Measurements from ENCODE around the gene MECP2. TPM values are rescaled to one million over a fixed set of nuclear protein-coding genes. Genes with fewer than 3 reads are reported as not detected.

MECP2 gene
- total RNA-seq, 1 experiment from 2014 or later: 30.6 TPM

- Histone ChIP-seq H3K36me3 (ENCODE audit: control insufficient read depth, insufficient read depth, low read length) (no peaks in the 10 kb centered on the region), H3K9me3 (no peaks in the 10 kb centered on the region), H3K4me1 (0 out of 2 replicates have a peak, but pooled peaks cover 5% of the 10 kb centered on the region), H3K4me3 (ENCODE audit: low read depth, low read length) (no peak overlapping the region), H3K27me3 (replicated peaks; ENCODE audit: control insufficient read depth, insufficient read depth, low read length) (no peaks in the 10 kb centered on the region)
- no peak for TF ChIP-seq CTCF (IDR thresholded peaks at IDR 0.05; ENCODE audit: insufficient read depth in 1 of 2, low read depth in 1 of 2, low read length in 1 of 2, severe bottlenecking in 1 of 2, unreplicated experiment in 1 of 2)
- intact Hi-C loops (cut with micrococcal nuclease; ENCODE audit: unreplicated experiment): no loop called here
- BruUV-seq (replicated peaks): no TSS peak
- Mint-ChIP-seq H3K9me3 (ENCODE audit: unreplicated experiment) (no peaks in the 10 kb centered on the region), H3K36me3 (ENCODE audit: insufficient read depth, unreplicated experiment) (no peaks in the 10 kb centered on the region), H3K27ac (ENCODE audit: unreplicated experiment) (no peak overlapping the region), H3K4me3 (ENCODE audit: unreplicated experiment) (no peak overlapping the region), H3K27me3 (ENCODE audit: insufficient read depth, unreplicated experiment) (no peaks in the 10 kb centered on the region), H3K4me1 (ENCODE audit: low read depth, unreplicated experiment) (no peaks in the 10 kb centered on the region)
- DNase-seq: no peak
- CTCF ChIA-PET: no interaction called here
- POLR2A ChIA-PET: no interaction called here
Observed at GRCh38 chrX:154125391-154126040, 28.0 kb upstream of the MECP2 start.

- Mint-ChIP-seq H3K36me3 (ENCODE audit: insufficient read depth, unreplicated experiment) (no peaks in the 10 kb centered on the region), H3K4me1 (ENCODE audit: low read depth, unreplicated experiment) (no peaks in the 10 kb centered on the region), H3K27ac (ENCODE audit: unreplicated experiment) (no peak overlapping the region), H3K27me3 (ENCODE audit: insufficient read depth, unreplicated experiment) (no peaks in the 10 kb centered on the region), H3K9me3 (ENCODE audit: unreplicated experiment) (no peaks in the 10 kb centered on the region), H3K4me3 (ENCODE audit: unreplicated experiment) (no peak overlapping the region)
- no peaks in the 10 kb centered on the region for H3K36me3 ChIP-seq (ENCODE audit: control insufficient read depth, insufficient read depth, low read length)
- BruUV-seq (replicated peaks): no TSS peak
- no peaks in the 10 kb centered on the region for H3K9me3 ChIP-seq
- peak; percentile 34 to 46 for DNase-seq
- no peak for TF ChIP-seq CTCF (IDR thresholded peaks at IDR 0.05; ENCODE audit: insufficient read depth in 1 of 2, low read depth in 1 of 2, low read length in 1 of 2, severe bottlenecking in 1 of 2, unreplicated experiment in 1 of 2)
- ChIA-PET CTCF (no interaction called here), POLR2A (no interaction called here)
- H3K4me1 ChIP-seq: 0 out of 2 replicates have a peak, but pooled peaks cover 5% of the 10 kb centered on the region
- H3K4me3 ChIP-seq (ENCODE audit: low read depth, low read length): no peak overlapping the region
- H3K27me3 ChIP-seq (replicated peaks; ENCODE audit: control insufficient read depth, insufficient read depth, low read length): no peaks in the 10 kb centered on the region
- intact Hi-C loops (cut with micrococcal nuclease; ENCODE audit: unreplicated experiment): no loop called here
Observed at GRCh38 chrX:154123241-154124219, 26.0 kb upstream of the MECP2 start.

- H3K9me3 ChIP-seq: no peaks in the 10 kb centered on the region
- no peaks in the 10 kb centered on the region for H3K4me1 Mint-ChIP-seq (ENCODE audit: low read depth, unreplicated experiment)
- H3K9me3 Mint-ChIP-seq (ENCODE audit: unreplicated experiment): no peaks in the 10 kb centered on the region
- TF ChIP-seq CTCF (IDR thresholded peaks at IDR 0.05; ENCODE audit: insufficient read depth in 1 of 2, low read depth in 1 of 2, low read length in 1 of 2, severe bottlenecking in 1 of 2, unreplicated experiment in 1 of 2): no peak
- no peak overlapping the region for H3K4me3 ChIP-seq (ENCODE audit: low read depth, low read length)
- no TSS peak for BruUV-seq (replicated peaks)
- intact Hi-C loops (cut with micrococcal nuclease; ENCODE audit: unreplicated experiment): no loop called here
- H3K27me3 Mint-ChIP-seq (ENCODE audit: insufficient read depth, unreplicated experiment): no peaks in the 10 kb centered on the region
- no peaks in the 10 kb centered on the region for H3K36me3 Mint-ChIP-seq (ENCODE audit: insufficient read depth, unreplicated experiment)
- H3K4me1 ChIP-seq: 0 out of 2 replicates have a peak, but pooled peaks cover 5% of the 10 kb centered on the region
- no peak overlapping the region for H3K4me3 Mint-ChIP-seq (ENCODE audit: unreplicated experiment)
- no peaks in the 10 kb centered on the region for H3K27me3 ChIP-seq (replicated peaks; ENCODE audit: control insufficient read depth, insufficient read depth, low read length)
- H3K36me3 ChIP-seq (ENCODE audit: control insufficient read depth, insufficient read depth, low read length): no peaks in the 10 kb centered on the region
- no peak for DNase-seq
- CTCF ChIA-PET: no interaction called here
- POLR2A ChIA-PET: no interaction called here
- H3K27ac Mint-ChIP-seq (ENCODE audit: unreplicated experiment): no peak overlapping the region
Observed at GRCh38 chrX:154121961-154122360, 24.4 kb upstream of the MECP2 start.

Data from Caco-2 (cell line).